ENCODE measurements around the gene SEMA3F.

The SEMA3F gene

GRCh38 chr3:50237754-50238548 lies 82.8 kb downstream of the SEMA3F start:
- DNase-seq, result no peak

DNA sequence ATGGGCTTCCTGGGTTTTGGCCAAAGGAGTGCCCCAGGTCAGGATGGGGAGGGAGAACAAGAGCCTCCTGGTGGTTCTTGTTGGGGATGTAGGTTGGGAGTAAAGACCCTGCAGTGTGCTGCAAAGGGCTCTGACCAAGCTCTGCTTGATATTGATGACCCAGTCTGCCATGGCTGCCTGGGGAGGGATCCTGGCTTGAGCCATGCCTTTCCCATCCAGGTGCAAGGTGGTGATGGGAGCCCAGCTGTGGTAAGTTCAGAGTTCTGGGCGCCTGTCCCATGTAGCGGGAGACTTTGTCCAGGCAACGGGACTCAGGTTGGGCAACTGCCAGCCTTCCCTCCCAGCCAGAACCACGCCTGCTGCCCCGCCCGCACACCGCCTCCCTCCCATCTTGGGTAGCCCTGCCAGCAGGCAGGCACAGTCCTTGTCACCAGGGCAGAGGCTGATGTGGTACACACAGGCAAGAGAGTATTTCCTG lies 83.5 kb downstream of the SEMA3F start:
- no peak for DNase-seq

All from DMS53 (cell line).